Thymus (tissue), 14 donors: Measurements from ENCODE around the gene ATP2A3. TPM values are rescaled to one million over a fixed set of nuclear protein-coding genes. Genes with fewer than 3 reads are reported as not detected.

Experiments used
- DNase-seq, 9 donors: peaks; one replicate each; pipeline ENCODE4 v3.0.0-alpha.2; 2013; ENCODE audit warnings: low spot score in 9 of 9, low read depth in 6 of 9, missing footprints in 1 of 9
- H3K27ac ChIP-seq, 2 donors: one replicate each; pipeline ENCODE4 v1.5.1; 2013; ENCODE audit warnings: control low read depth in 1 of 2, low read depth in 1 of 2, low read length in 1 of 2, mild to moderate bottlenecking in 1 of 2, moderate library complexity in 1 of 2
- H3K27me3 ChIP-seq, 2 donors: one replicate each; pipeline ENCODE4 v1.5.1; 2013; ENCODE audit warnings: low read length in 1 of 2; ENCODE audit not compliant: control insufficient read depth in 2 of 2, insufficient read depth in 1 of 2
- H3K36me3 ChIP-seq, 2 donors: one replicate each; pipeline ENCODE4 v1.5.1; 2013; ENCODE audit warnings: low read length in 1 of 2, mild to moderate bottlenecking in 1 of 2, moderate library complexity in 1 of 2; ENCODE audit not compliant: control insufficient read depth in 2 of 2, insufficient read depth in 2 of 2
- H3K4me1 ChIP-seq, 2 donors: one replicate each; pipeline ENCODE4 v1.5.1; 2013; ENCODE audit warnings: low read length in 2 of 2; ENCODE audit not compliant: control insufficient read depth in 2 of 2, insufficient read depth in 2 of 2
- H3K4me3 ChIP-seq, 2 donors: one replicate each; pipeline ENCODE4 v1.5.1; 2013; ENCODE audit warnings: low read length in 2 of 2, control low read depth in 1 of 2, mild to moderate bottlenecking in 1 of 2
- H3K9me3 ChIP-seq, 2 donors: one replicate each; pipeline ENCODE4 v1.5.1; 2013; ENCODE audit warnings: low read length in 1 of 2, mild to moderate bottlenecking in 1 of 2; ENCODE audit not compliant: control insufficient read depth in 2 of 2, insufficient read depth in 1 of 2
- WGBS: extraction: QIAGEN DNeasy Blood & Tissue Kit; methylation state at CpG from one replicate; pipeline ENCODE4 v1.1.7; 2013; 5-methylcytosine and 5-hydroxymethylcytosine counted together
- long read RNA-seq, 10 donors: transcript quantifications; one replicate each; lab custom pipeline, GENCODE V29; 2026
- polyA plus RNA-seq: library from polyadenylated mRNA; stranded (reverse); fragments of 200-250 nt; gene quantifications from one replicate; pipeline ENCODE4 v1.2.3, GENCODE V29; 2013
- total RNA-seq: library from RNA; stranded (reverse); fragments of 120-200 nt; gene quantifications from one replicate; pipeline ENCODE4 v1.2.4, GENCODE V29; 2013
- donor health status: healthy.

Gene ATP2A3
- total RNA-seq (52.9 TPM), polyA plus RNA-seq (116 TPM)
- long read RNA-seq, donor 1: 0 reads
- long read RNA-seq, donor 2: 0 reads
- long read RNA-seq, donor 3, full-length matches to known transcripts: 34 of 55 reads
- long read RNA-seq, donor 3, partial matches to known transcripts: 16 of 55 reads
- long read RNA-seq, donor 3, other reads (novel, unspliced or antisense): 5 of 55 reads
- long read RNA-seq, donor 4, full-length matches to known transcripts: 14 of 24 reads
- long read RNA-seq, donor 4, partial matches to known transcripts: 10 of 24 reads
- long read RNA-seq, donor 4, other reads (novel, unspliced or antisense): 0 of 24 reads
- long read RNA-seq, donor 5, full-length matches to known transcripts: 14 of 27 reads
- long read RNA-seq, donor 5, partial matches to known transcripts: 13 of 27 reads
- long read RNA-seq, donor 5, other reads (novel, unspliced or antisense): 0 of 27 reads
- long read RNA-seq, donor 6, full-length matches to known transcripts: 17 of 17 reads
- long read RNA-seq, donor 6, partial matches to known transcripts: 0 of 17 reads
- long read RNA-seq, donor 6, other reads (novel, unspliced or antisense): 0 of 17 reads
- long read RNA-seq, donor 7: 0 reads
- long read RNA-seq, donor 8, full-length matches to known transcripts: 9 of 9 reads
- long read RNA-seq, donor 8, partial matches to known transcripts: 0 of 9 reads
- long read RNA-seq, donor 8, other reads (novel, unspliced or antisense): 0 of 9 reads
- long read RNA-seq, donor 9, full-length matches to known transcripts: 5 of 13 reads
- long read RNA-seq, donor 9, partial matches to known transcripts: 8 of 13 reads
- long read RNA-seq, donor 9, other reads (novel, unspliced or antisense): 0 of 13 reads
- long read RNA-seq, donor 10, full-length matches to known transcripts: 7 of 15 reads
- long read RNA-seq, donor 10, partial matches to known transcripts: 8 of 15 reads
- long read RNA-seq, donor 10, other reads (novel, unspliced or antisense): 0 of 15 reads

DNA sequence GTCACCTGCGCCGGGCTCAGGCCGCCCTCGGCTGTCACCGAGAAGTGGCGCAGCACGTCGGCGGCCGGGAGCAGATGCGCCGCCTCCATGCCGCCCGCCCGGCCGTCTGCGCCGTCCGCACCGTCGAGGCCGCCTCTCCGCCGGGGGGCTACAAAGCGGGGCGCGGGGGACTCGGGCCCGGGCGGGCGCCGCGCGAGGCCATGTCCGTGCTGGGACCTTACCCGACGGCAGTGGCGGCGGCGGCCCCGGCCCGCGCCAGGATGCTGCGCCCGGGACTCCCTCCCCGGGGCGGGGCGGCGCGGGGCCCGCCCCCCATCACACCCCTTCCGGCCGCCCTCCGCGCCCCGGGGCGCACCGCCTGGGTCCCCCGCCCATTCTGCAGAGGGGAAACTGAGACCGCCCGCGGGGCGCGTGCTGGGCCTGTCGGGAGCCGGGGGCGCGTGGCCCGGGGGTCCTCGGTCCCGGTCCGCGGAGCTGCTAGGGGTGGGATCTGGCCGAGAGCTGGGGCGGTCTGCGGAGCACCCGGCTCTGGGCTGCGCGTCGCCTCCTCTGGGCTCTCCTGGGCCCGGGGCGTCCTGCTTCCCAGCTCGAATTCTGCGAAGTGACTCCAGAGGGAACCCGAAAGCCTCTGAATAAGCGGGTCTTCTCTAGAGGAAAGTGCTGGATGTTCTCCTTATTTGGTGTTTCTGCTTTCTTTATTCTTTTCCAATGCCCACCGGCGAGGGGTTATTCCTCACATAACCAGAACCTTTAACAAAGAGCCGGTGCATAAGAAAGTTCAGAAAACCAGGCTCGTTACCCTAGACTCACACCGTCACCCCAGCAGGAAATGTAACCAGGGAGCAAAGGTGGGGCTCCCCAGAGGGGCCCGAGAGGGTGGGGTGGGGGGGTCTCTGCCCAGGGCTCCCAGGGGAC is at the start of gene ATP2A3:
ATP2A3 (minus strand) TSS at position 235 of the 915 bp plus-strand sequence; CDS start at position 89, 146 bp downstream.
- peak in 7 of 9 donors; percentile 56 to 88 (median 71) for DNase-seq
- Histone ChIP-seq H3K9me3 (peaks cover 0 to 3% of the 10 kb centered on the region in 2 donors), H3K27ac (peak within 1 kb of the TSS; percentile 81 to 94), H3K4me1 (peaks cover 32 to 50% of the 10 kb centered on the region in 2 donors), H3K4me3 (peak within 1 kb of the TSS; percentile 94 to 99), H3K36me3 (peaks cover 17 to 21% of the 10 kb centered on the region in 2 donors), H3K27me3 (peaks cover 0 to 5% of the 10 kb centered on the region in 2 donors)
- WGBS: under 1% methylated on average over 92 of the region's 92 CpGs

DNA sequence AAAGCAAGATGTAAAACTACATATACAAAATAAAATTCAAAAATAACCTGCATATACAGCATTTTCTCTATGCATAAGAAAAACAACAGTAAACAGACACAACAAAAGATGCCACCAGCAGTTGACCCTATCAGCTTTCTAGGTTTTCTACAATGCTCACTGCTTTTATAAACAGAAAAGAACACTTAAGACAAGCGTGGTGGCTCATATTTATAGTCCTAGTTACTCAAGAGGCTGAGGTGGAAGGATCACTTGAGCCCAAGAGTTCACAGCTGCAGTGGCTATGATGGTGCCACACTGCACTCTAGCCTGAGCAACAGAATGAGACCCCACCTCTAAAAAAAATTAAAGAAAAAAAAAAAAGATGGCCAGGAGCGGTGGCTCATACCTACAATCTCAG is 46.5 kb upstream of the ATP2A3 start:
- H3K9me3 ChIP-seq: peaks cover 0 to 5% of the 10 kb centered on the region in 2 donors
- DNase-seq: no peak
- H3K4me1 ChIP-seq: peaks cover 0 to 27% of the 10 kb centered on the region in 2 donors
- peaks cover 74 to 87% of the 10 kb centered on the region in 2 donors for H3K36me3 ChIP-seq
- WGBS: over 99% methylated on average over 2 of the region's 2 CpGs
- no peak overlapping the region for H3K27ac ChIP-seq
- no peak overlapping the region for H3K4me3 ChIP-seq
- H3K27me3 ChIP-seq: no peaks in the 10 kb centered on the region

DNA sequence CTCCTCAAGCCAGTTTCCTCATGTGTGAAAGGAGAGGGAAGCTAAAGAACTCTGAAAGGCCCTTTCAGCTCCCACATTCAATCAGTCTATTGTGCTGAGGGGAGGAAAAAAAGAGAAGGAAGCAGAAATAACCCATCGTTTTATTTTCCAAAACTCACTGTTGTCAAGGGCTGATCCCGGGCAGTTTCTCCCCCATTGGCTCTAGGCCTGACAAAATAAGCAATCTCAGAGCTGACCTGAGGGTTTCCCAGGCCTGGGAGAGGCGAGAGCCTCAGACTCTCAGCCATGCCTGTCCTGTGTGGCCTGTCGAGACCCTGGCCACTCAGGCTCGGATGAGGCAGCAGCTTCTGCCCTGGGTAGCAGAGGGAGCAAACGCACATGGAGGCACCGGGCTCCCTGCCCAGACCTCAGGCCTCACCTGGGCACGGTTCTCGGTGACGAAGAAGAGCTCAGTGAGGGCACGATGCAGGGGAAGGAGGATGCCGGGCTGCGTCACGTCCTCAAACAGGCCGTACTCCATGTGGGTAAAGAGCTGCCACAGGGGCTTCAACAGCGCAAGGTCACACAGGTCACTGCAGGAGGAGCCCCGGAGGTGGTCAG is 45.0 kb upstream of the ATP2A3 start:
- H3K4me1 ChIP-seq: peaks cover 0 to 36% of the 10 kb centered on the region in 2 donors
- peaks cover 0 to 4% of the 10 kb centered on the region in 2 donors for H3K9me3 ChIP-seq
- DNase-seq: no peak
- WGBS: 97% methylated on average over 17 of the region's 17 CpGs
- H3K27me3 ChIP-seq: no peaks in the 10 kb centered on the region
- H3K27ac ChIP-seq: peak overlapping the region in 1 of 2 donors; percentile 65
- peaks cover 66 to 80% of the 10 kb centered on the region in 2 donors for H3K36me3 ChIP-seq
- no peak overlapping the region for H3K4me3 ChIP-seq

DNA sequence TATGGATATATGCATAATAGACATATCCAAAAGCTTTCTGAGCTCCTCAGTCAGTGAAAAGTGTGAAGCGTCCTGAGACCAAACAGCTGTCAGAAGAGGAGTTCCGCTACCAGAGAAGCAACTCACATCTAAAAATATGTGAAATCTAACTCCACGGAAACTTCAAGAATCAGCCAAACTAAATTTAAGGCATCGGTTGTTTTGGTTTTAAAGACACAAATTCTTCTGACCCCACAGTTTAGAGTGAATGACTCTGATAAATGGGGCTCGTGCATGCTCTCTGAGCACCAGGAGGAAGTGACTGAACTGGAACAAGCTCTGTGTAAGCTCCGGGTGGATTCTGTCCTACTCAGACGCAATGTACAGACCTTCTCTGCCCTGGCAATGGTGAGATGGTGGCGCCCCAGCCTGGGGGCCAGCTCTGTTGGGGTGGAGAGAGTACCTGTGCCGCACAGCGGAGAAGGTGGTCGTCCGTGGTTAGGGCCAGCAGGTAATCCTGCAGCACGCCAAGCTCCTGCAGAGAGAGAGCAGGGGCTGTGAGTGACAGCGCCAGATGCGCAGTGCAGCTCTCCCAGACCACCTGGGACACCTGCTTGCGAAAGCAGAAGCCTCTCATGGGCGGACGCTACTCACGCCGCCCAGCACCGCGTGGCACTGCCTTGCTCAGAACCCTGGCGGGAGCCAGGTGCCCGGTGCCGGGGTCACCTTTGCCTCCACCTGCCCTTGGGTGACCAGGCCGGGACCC is 44.4 kb upstream of the ATP2A3 start:
- Histone ChIP-seq H3K4me1 (peaks cover 0 to 41% of the 10 kb centered on the region in 2 donors), H3K27me3 (no peaks in the 10 kb centered on the region), H3K4me3 (no peak overlapping the region), H3K9me3 (peaks cover 0 to 4% of the 10 kb centered on the region in 2 donors), H3K27ac (peak overlapping the region in 1 of 2 donors; percentile 65), H3K36me3 (peaks cover 59 to 73% of the 10 kb centered on the region in 2 donors)
- DNase-seq: no peak
- WGBS: 96% methylated on average over 26 of the region's 26 CpGs

DNA sequence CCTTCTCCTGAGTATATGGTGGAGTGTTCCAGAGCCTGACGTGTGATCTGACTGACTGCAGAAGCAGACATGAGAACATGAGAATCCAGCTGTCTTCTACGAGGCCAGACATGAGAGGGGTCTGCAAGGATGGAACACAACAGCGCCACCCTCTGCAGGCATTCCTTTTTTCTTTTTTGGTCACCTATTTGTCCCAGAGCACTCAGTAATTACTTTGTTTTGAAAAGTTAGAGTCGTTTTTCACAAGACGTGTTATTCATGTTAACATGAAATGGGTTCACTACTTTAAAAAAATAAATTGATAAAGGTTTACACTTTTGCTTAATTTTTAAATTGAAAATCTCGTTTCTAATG is 43.8 kb upstream of the ATP2A3 start:
- Histone ChIP-seq H3K4me3 (no peak overlapping the region), H3K9me3 (peaks cover 0 to 4% of the 10 kb centered on the region in 2 donors), H3K27ac (peak overlapping the region in 1 of 2 donors; percentile 32), H3K36me3 (peaks cover 55 to 68% of the 10 kb centered on the region in 2 donors), H3K27me3 (no peaks in the 10 kb centered on the region), H3K4me1 (peaks cover 0 to 45% of the 10 kb centered on the region in 2 donors)
- no peak for DNase-seq
- WGBS: 92% methylated on average over 6 of the region's 6 CpGs

DNA sequence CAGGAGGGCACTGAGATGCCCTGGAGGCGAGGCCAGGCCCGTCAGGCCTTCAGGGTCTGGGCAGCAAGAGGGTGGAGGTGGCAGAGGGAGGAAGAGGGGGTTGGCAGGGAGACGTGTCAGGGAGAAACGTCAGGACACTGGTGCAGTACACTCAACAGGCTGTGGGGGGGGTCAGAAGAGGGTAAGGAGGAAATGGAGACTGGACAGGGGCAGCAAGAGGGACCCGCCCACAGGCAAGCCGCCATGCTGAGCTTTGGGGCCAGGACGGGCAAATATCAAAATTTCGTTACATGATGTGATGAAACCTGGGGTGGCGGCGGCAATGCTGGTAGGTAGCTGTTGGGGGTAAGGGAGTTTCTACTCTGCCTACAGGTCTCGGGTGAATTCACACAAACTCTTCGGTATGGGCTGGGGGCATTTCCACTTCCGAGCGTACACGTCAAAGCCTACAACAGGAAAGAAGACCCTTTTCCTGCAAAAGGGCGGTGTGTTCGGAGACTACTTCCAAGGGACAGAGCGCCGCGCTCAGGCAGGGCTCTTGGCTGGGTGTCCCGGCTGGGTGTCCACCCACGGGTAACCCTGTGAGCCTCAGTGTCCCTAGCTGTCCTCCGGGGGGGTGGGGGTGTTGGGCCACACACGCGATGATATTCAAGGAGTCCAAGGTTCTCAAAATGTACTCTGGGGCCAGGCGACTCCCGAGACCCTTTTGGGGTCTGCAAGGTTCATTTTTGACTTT is 43.3 kb upstream of the ATP2A3 start:
- Histone ChIP-seq H3K4me3 (no peak overlapping the region), H3K27me3 (no peaks in the 10 kb centered on the region), H3K36me3 (peaks cover 54 to 65% of the 10 kb centered on the region in 2 donors), H3K9me3 (peaks cover 0 to 4% of the 10 kb centered on the region in 2 donors), H3K4me1 (peaks cover 0 to 45% of the 10 kb centered on the region in 2 donors), H3K27ac (peak overlapping the region in 1 of 2 donors; percentile 32)
- DNase-seq: no peak
- WGBS: 94% methylated on average over 27 of the region's 27 CpGs

DNA sequence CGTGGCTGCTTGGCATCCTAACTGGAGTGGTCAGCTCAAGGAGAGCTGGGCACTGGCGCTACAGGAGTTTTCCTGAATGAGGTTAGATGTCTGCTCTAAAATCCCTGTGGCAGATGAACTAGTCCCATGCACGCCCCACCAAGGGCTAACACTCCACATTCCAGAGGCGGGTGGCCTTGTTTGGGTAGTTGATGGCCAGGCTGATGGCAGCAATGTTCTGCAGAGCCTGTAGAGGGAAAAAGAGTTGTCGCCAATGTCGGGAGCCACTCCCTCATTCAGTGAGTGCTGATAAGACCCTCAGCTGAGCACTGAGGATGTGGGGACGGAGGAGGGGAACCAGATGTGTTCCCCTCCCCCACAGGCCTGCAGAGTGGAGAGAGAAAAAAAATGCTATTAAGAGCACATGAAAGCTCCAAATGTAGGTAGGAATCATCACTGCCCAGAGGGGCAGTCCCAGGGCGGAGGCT is 42.5 kb upstream of the ATP2A3 start:
- Histone ChIP-seq H3K9me3 (peaks cover 0 to 4% of the 10 kb centered on the region in 2 donors), H3K27ac (no peak overlapping the region), H3K27me3 (no peaks in the 10 kb centered on the region), H3K36me3 (peaks cover 47 to 58% of the 10 kb centered on the region in 2 donors), H3K4me3 (no peak overlapping the region), H3K4me1 (peaks cover 0 to 45% of the 10 kb centered on the region in 2 donors)
- DNase-seq: peak in 5 of 9 donors; percentile 35 to 76 (median 51)
- 66% methylated on average over 8 of the region's 8 CpGs for WGBS
